GM12878 (cell line): Measurements from ENCODE around the gene COL21A1. TPM values are rescaled to one million over a fixed set of nuclear protein-coding genes. Genes with fewer than 3 reads are reported as not detected.

Experiments
- ATAC-seq: fragments of 200-7000 bp; cut with Tn5 transposase; 3 replicates; pipeline ENCODE4 v1.9.1; 2020; ENCODE audit warnings: mild to moderate bottlenecking, moderate library complexity
- BruUV-seq: library from RNA; stranded (reverse); fragments of 400-500 nt; replicated peaks from 2 replicates; lab custom pipeline; 2021; lab: Mats Ljungman, UMichigan
- CTCF ChIA-PET: fragments of 300-600 bp; sonication (Branson Sonifier 250); formaldehyde crosslinking; extraction: SDS; loops from one replicate; lab custom pipeline; 2021; ENCODE audit warnings: inconsistent platforms; lab: Yijun Ruan, JAX
- POLR2A ChIA-PET: fragments of 350-600 bp; formaldehyde crosslinking; extraction: SDS; loops from one replicate; lab custom pipeline; 2021; ENCODE audit warnings: inconsistent platforms; lab: Charles Lee
- RAD21 ChIA-PET: fragments of 300-600 bp; sonication (Branson Sonifier 250); formaldehyde crosslinking; loops from one replicate; lab custom pipeline; 2023; ENCODE audit warnings: antibody characterized with exemption; ENCODE audit not compliant: unreplicated experiment; lab: Charles Lee
- SMC1A ChIA-PET: fragments of 300-600 bp; sonication (Branson Sonifier 250); formaldehyde crosslinking; loops from one replicate; lab custom pipeline; 2023; ENCODE audit not compliant: unreplicated experiment, uncharacterized antibody; lab: Charles Lee
- DNase-seq: peaks from one replicate; pipeline ENCODE4 v3.0.0-alpha.2; 2011; ENCODE audit warnings: low read depth, low spot score
- FAIRE-seq: peaks from 3 replicates; lab custom pipeline; 2011; peaks lifted over from hg19 to GRCh38; lab: Jason Lieb, UNC
- H2AFZ ChIP-seq: 2 replicates; pipeline ENCODE4 v1.6.0; 2011; ENCODE audit warnings: low read depth, low read length, control low read depth; ENCODE audit not compliant: control insufficient read depth
- H3K27ac ChIP-seq: 2 replicates; pipeline ENCODE4 v1.5.1; 2011; ENCODE audit warnings: control low read depth; ENCODE audit not compliant: control insufficient read depth, insufficient read depth
- H3K27me3 ChIP-seq, 2 experiments: replicated peaks in 1 of 2; 2 replicates each; pipeline versions ENCODE4 v1.6.0 to v1.6.1; 2011; ENCODE audit warnings: low read length in 1 of 2; ENCODE audit not compliant: control insufficient read depth in 2 of 2, insufficient read depth in 2 of 2
- H3K36me3 ChIP-seq, 2 experiments: 2 replicates each; pipeline ENCODE4 v1.5.1; 2011; ENCODE audit warnings: low read length in 1 of 2; ENCODE audit not compliant: control insufficient read depth in 2 of 2, insufficient read depth in 2 of 2
- H3K4me1 ChIP-seq: 2 replicates; pipeline ENCODE4 v1.6.1; 2011; ENCODE audit warnings: mild to moderate bottlenecking, low read length, moderate library complexity, mixed read lengths; ENCODE audit not compliant: control insufficient read depth, insufficient read depth
- H3K4me2 ChIP-seq: 2 replicates; pipeline ENCODE4 v1.6.0; 2011; ENCODE audit warnings: control low read depth; ENCODE audit not compliant: control insufficient read depth, insufficient read depth
- H3K4me3 ChIP-seq: fragments of 200-600 bp; sonication (generic); 2 replicates; pipeline ENCODE4 v1.5.1; 2016
- H3K79me2 ChIP-seq: 2 replicates; pipeline ENCODE4 v1.6.0; 2011; ENCODE audit warnings: low read length; ENCODE audit not compliant: control insufficient read depth, insufficient read depth
- H3K9ac ChIP-seq: 2 replicates; pipeline ENCODE4 v1.8.0; 2011; ENCODE audit warnings: low read length, control low read depth, mixed read lengths; ENCODE audit not compliant: control insufficient read depth, insufficient read depth
- H3K9me3 ChIP-seq: replicated peaks from 3 replicates; pipeline ENCODE4 v1.5.1; 2011; ENCODE audit warnings: mild to moderate bottlenecking, low read length; ENCODE audit not compliant: control insufficient read depth, insufficient read depth
- H4K20me1 ChIP-seq: 2 replicates; pipeline ENCODE4 v1.6.0; 2011; ENCODE audit not compliant: control insufficient read depth, insufficient read depth
- BHLHE40 ChIP-seq, 2 experiments: fragments of 450-650 bp in 1 of 2; IDR thresholded peaks; 2 replicates each; pipeline ENCODE4 v1.6.1; 2011 to 2017; ENCODE audit warnings: low read depth in 2 of 2, borderline replicate concordance in 1 of 2, improper control_type of control experiment in 1 of 2, low read length in 1 of 2, mild to moderate bottlenecking in 1 of 2
- EP300 ChIP-seq, 2 experiments: fragments of 150-350 bp in 1 of 2; IDR thresholded peaks; 2 replicates each; pipeline ENCODE4 v1.6.1; 2011 to 2012; ENCODE audit warnings: low read depth in 2 of 2, low read length in 2 of 2, borderline replicate concordance in 1 of 2, improper control_type of control experiment in 1 of 2, inconsistent platforms in 1 of 2; ENCODE audit not compliant: control insufficient read depth in 1 of 2
- FOS ChIP-seq: IDR thresholded peaks from 3 replicates; pipeline ENCODE4 v1.6.1; 2011; ENCODE audit warnings: borderline replicate concordance; ENCODE audit not compliant: insufficient read length; ENCODE audit errors: extremely low read depth
- GABPA ChIP-seq: IDR thresholded peaks from 2 replicates; pipeline ENCODE4 v1.6.1; 2014; ENCODE audit warnings: antibody characterized with exemption, low read depth, mild to moderate bottlenecking, inconsistent platforms
- MYC ChIP-seq: IDR thresholded peaks from 2 replicates; pipeline ENCODE4 v1.6.1; 2011; ENCODE audit warnings: mild to moderate bottlenecking, low read length, moderate library complexity, inconsistent platforms; ENCODE audit not compliant: insufficient read depth, insufficient replicate concordance, insufficient read length, severe bottlenecking
- NBN ChIP-seq: fragments of 450-650 bp; IDR thresholded peaks from 2 replicates; pipeline ENCODE4 v1.6.1; 2016
- PAX5 ChIP-seq: IDR thresholded peaks from 2 replicates; pipeline ENCODE4 v1.6.1; 2011; ENCODE audit warnings: low read depth, low read length, borderline replicate concordance
- RBBP5 ChIP-seq: fragments of 200-600 bp; sonication (generic); conservative IDR thresholded peaks from 2 replicates; pipeline ENCODE4 v1.6.1; 2016
- SMAD5 ChIP-seq: IDR thresholded peaks from 2 replicates; pipeline ENCODE4 v1.6.1; 2016; ENCODE audit warnings: antibody characterized with exemption, low read depth
- SREBF1 ChIP-seq: IDR thresholded peaks from 2 replicates; pipeline ENCODE4 v1.6.1; 2012; ENCODE audit warnings: mild to moderate bottlenecking, low read length
- SRF ChIP-seq, 2 experiments: IDR thresholded peaks; 2 replicates each; pipeline ENCODE4 v1.6.1; 2011; ENCODE audit warnings: low read depth in 2 of 2, low read length in 2 of 2, mild to moderate bottlenecking in 1 of 2, moderate library complexity in 1 of 2
- TCF12 ChIP-seq: IDR thresholded peaks from 2 replicates; pipeline ENCODE4 v1.6.1; 2011; ENCODE audit warnings: low read depth, mild to moderate bottlenecking, low read length
- WRNIP1 ChIP-seq: IDR thresholded peaks from 2 replicates; pipeline ENCODE4 v1.6.1; 2011; ENCODE audit warnings: low read depth, low read length, improper control_type of control experiment, borderline replicate concordance
- ZNF274 ChIP-seq: IDR thresholded peaks from one replicate; pipeline ENCODE4 v1.8.0; 2011; ENCODE audit not compliant: insufficient read length, insufficient read depth
- WGBS: methylation state at CpG from one replicate; pipeline ENCODE4 v1.1.6; 2016; ENCODE audit warnings: low lambda C conversion rate; ENCODE audit not compliant: insufficient replicate concordance, insufficient coverage; ENCODE audit errors: missing lambda C conversion rate; 5-methylcytosine and 5-hydroxymethylcytosine counted together
- in situ Hi-C: fragments of 300-500 bp; cut with MboI; formaldehyde crosslinking; loops from 9 replicates; pipeline ENCODE4 v1.14.3; 2018; ENCODE audit warnings: mixed read lengths
- intact Hi-C: fragments of 100-400 bp; cut with micrococcal nuclease; formaldehyde crosslinking; loops from one replicate; pipeline ENCODE4 v1.14.2; 2022; ENCODE audit not compliant: unreplicated experiment
- polyA plus RNA-seq, 11 experiments: library from polyadenylated mRNA; depleted of rRNA in 4 of 11; unstranded in 6 of 11; stranded (reverse) in 5 of 11; fragments of >200 nt; fragmentation: Nextera tagmentation in 4 of 11; fragmentation: Illumina TruSeq in 1 of 11; extraction: Ambion mirVana in 4 of 11; extraction: Trizol in 1 of 11; gene quantifications; 1 replicate in 1 of 11; 2 replicates in 10 of 11; pipeline versions ENCODE4 v1.2.1 to v1.2.3, GENCODE V29; 2011 to 2016; ENCODE audit warnings: inconsistent platforms in 2 of 11, missing spikeins in 2 of 11, low read depth in 1 of 11
- total RNA-seq, 4 experiments: library from RNA; depleted of rRNA in 3 of 4; stranded (reverse); fragments of >200 nt in 3 of 4; fragmentation: Illumina TruSeq in 1 of 4; extraction: Trizol in 1 of 4; gene quantifications; 2 replicates each; pipeline versions ENCODE4 v1.2.1 to v1.2.3, GENCODE V29; 2013 to 2021
- TF ChIP-seq, protein P1 (sequence below): fragments of 450-650 bp; IDR thresholded peaks from 2 replicates; pipeline ENCODE4 v1.6.1; 2017; ENCODE audit warnings: mild to moderate bottlenecking, low read depth, inconsistent platforms; ENCODE audit not compliant: poor library complexity, severe bottlenecking
- TF ChIP-seq, protein P2 (sequence below): IDR thresholded peaks from 2 replicates; pipeline ENCODE4 v1.6.1; 2012; ENCODE audit warnings: low read depth, low read length, improper control_type of control experiment
- TF ChIP-seq, protein P3 (sequence below): fragments of 450-650 bp; IDR thresholded peaks from 2 replicates; pipeline ENCODE4 v1.6.1; 2017; ENCODE audit warnings: mild to moderate bottlenecking, moderate library complexity

The COL21A1 gene
- total and polyA plus RNA-seq, 10 of the 15 experiments (the other 5 are each of a cell fraction or from before 2014, with no cell fraction given), result 0.10 TPM; not detected in 9

DNA sequence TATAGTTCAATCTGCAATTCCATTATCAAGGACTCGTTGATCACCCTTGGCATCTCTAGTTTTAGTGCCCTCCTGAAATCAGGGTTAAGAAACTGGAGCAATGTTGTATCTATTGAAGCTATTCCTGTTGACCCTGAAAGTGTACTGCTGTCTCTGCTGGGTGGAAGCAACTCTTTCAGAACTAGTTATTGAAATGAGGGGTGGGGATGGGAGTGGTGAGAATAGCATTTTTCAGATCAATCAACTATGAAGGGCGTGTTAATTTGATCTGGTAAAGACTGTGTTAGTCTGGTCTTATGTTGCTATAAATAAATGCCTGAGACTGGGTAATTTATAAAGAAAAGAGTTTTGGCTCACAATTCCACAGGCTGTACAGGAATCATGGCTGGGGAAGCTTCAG lies 219.5 kb downstream of the COL21A1 start:
- in situ Hi-C loops, result no loop called here
- ChIA-PET CTCF (no interaction called here), RAD21 (no interaction called here), POLR2A (no interaction called here)
- BruUV-seq, result no TSS peak
- Histone ChIP-seq H3K4me2 (no peak overlapping the region), H3K9ac (no peak overlapping the region), H3K4me1 (no peaks in the 10 kb centered on the region), H3K27ac (no peak overlapping the region), H3K4me3 (no peak overlapping the region), H3K27me3 (no peaks in the 10 kb centered on the region), H3K9me3 (no peaks in the 10 kb centered on the region), H2AFZ (no peak overlapping the region), H3K79me2 (no peaks in the 10 kb centered on the region), H4K20me1 (no peaks in the 10 kb centered on the region)
- WGBS, result 0% methylated on average over 2 of the region's 2 CpGs
- DNase-seq (no peak), ATAC-seq (no peak), FAIRE-seq (no peak)
- TF ChIP-seq PAX5 (no peak), EP300 (IDR thresholded peaks at IDR 0.05; ENCODE audit: borderline replicate concordance in 1 of 2, control insufficient read depth in 1 of 2, low read depth in 2 of 2, low read length in 2 of 2) (no peak), FOS (no peak), MYC (no peak), ZNF274 (no peak), NBN (no peak), SRF (IDR thresholded peaks at IDR 0.05; ENCODE audit: low read depth in 2 of 2, low read length in 2 of 2) (no peak), BHLHE40 (IDR thresholded peaks at IDR 0.05; ENCODE audit: borderline replicate concordance in 1 of 2, low read depth in 2 of 2, low read length in 1 of 2) (no peak), SMAD5 (no peak), GABPA (no peak), RBBP5 (no peak), WRNIP1 (no peak), SREBF1 (no peak), TCF12 (no peak)
- TF ChIP-seq, protein P1, sequence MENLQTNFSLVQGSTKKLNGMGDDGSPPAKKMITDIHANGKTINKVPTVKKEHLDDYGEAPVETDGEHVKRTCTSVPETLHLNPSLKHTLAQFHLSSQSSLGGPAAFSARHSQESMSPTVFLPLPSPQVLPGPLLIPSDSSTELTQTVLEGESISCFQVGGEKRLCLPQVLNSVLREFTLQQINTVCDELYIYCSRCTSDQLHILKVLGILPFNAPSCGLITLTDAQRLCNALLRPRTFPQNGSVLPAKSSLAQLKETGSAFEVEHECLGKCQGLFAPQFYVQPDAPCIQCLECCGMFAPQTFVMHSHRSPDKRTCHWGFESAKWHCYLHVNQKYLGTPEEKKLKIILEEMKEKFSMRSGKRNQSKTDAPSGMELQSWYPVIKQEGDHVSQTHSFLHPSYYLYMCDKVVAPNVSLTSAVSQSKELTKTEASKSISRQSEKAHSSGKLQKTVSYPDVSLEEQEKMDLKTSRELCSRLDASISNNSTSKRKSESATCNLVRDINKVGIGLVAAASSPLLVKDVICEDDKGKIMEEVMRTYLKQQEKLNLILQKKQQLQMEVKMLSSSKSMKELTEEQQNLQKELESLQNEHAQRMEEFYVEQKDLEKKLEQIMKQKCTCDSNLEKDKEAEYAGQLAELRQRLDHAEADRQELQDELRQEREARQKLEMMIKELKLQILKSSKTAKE, result no peak
- TF ChIP-seq, protein P2, sequence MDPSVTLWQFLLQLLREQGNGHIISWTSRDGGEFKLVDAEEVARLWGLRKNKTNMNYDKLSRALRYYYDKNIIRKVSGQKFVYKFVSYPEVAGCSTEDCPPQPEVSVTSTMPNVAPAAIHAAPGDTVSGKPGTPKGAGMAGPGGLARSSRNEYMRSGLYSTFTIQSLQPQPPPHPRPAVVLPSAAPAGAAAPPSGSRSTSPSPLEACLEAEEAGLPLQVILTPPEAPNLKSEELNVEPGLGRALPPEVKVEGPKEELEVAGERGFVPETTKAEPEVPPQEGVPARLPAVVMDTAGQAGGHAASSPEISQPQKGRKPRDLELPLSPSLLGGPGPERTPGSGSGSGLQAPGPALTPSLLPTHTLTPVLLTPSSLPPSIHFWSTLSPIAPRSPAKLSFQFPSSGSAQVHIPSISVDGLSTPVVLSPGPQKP, result no peak
- TF ChIP-seq, protein P3, sequence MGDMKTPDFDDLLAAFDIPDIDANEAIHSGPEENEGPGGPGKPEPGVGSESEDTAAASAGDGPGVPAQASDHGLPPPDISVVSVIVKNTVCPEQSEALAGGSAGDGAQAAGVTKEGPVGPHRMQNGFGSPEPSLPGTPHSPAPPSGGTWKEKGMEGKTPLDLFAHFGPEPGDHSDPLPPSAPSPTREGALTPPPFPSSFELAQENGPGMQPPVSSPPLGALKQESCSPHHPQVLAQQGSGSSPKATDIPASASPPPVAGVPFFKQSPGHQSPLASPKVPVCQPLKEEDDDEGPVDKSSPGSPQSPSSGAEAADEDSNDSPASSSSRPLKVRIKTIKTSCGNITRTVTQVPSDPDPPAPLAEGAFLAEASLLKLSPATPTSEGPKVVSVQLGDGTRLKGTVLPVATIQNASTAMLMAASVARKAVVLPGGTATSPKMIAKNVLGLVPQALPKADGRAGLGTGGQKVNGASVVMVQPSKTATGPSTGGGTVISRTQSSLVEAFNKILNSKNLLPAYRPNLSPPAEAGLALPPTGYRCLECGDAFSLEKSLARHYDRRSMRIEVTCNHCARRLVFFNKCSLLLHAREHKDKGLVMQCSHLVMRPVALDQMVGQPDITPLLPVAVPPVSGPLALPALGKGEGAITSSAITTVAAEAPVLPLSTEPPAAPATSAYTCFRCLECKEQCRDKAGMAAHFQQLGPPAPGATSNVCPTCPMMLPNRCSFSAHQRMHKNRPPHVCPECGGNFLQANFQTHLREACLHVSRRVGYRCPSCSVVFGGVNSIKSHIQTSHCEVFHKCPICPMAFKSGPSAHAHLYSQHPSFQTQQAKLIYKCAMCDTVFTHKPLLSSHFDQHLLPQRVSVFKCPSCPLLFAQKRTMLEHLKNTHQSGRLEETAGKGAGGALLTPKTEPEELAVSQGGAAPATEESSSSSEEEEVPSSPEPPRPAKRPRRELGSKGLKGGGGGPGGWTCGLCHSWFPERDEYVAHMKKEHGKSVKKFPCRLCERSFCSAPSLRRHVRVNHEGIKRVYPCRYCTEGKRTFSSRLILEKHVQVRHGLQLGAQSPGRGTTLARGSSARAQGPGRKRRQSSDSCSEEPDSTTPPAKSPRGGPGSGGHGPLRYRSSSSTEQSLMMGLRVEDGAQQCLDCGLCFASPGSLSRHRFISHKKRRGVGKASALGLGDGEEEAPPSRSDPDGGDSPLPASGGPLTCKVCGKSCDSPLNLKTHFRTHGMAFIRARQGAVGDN, result no peak
- TF ChIP-seq, all 136 proteins: peak for 0
- no peaks in the 10 kb centered on the region for H3K36me3 ChIP-seq
- SMC1A ChIA-PET, result no interaction called here
- intact Hi-C loops, result no loop called here
